GM12864 (cell line): Measurements from ENCODE around the gene SLC25A41.

Source experiments
- DNase-seq: peaks from one replicate; pipeline ENCODE4 v3.0.0-alpha.2; 2011; ENCODE audit warnings: low read depth
- H3K4me3 ChIP-seq: 2 replicates; pipeline ENCODE4 v1.5.1; 2011; ENCODE audit warnings: mild to moderate bottlenecking, low read depth, low read length, control low read depth
- TF ChIP-seq, protein P1 (sequence below): IDR thresholded peaks from 2 replicates; pipeline ENCODE4 v1.5.1; 2011; ENCODE audit warnings: low read depth, mild to moderate bottlenecking, moderate library complexity, low read length, control low read depth, inconsistent platforms; ENCODE audit errors: missing control alignments

Gene SLC25A41

DNA sequence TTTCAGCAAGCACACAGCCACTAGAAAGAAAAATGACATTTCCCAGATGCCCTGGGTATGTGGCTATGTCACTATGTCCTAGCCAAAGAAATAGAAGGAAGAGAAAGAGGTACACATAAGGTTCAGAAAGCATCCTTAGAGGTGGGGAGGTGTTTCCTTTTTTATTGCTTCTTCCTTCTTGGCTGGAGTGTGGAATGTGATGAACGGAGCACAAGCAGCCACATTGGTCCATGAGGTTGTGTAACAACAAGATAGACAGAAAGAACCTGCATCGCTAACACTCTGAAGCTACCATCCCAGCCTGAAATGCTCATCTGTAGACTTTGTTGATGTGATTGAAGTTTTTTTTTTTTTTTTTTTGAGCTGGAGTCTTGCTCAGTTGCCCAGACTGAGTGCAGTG is 19.3 kb upstream of the SLC25A41 start:
- H3K4me3 ChIP-seq = no peak overlapping the region
- no peak for DNase-seq
- TF ChIP-seq, protein P1, sequence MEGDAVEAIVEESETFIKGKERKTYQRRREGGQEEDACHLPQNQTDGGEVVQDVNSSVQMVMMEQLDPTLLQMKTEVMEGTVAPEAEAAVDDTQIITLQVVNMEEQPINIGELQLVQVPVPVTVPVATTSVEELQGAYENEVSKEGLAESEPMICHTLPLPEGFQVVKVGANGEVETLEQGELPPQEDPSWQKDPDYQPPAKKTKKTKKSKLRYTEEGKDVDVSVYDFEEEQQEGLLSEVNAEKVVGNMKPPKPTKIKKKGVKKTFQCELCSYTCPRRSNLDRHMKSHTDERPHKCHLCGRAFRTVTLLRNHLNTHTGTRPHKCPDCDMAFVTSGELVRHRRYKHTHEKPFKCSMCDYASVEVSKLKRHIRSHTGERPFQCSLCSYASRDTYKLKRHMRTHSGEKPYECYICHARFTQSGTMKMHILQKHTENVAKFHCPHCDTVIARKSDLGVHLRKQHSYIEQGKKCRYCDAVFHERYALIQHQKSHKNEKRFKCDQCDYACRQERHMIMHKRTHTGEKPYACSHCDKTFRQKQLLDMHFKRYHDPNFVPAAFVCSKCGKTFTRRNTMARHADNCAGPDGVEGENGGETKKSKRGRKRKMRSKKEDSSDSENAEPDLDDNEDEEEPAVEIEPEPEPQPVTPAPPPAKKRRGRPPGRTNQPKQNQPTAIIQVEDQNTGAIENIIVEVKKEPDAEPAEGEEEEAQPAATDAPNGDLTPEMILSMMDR = no peak

DNA sequence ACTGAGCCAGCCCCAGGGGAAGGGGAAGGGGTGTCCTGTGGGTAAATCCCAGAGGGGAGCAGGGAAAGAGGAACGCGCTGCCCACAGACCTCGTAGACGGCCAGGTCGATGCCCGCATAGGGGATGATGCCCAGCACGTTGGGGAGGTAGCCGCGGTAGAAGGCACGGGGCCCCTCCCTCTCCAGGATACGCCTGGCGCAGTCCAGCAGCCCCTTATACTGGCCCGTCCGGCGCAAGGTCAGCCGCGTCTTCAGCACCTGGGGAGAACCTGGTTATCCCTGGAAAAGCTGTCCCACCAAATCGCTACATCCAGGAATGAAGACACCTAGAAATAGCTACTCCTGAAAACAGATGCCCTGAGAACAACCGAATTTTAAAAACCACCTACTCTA is 18.7 kb upstream of the SLC25A41 start:
- DNase-seq = no peak
- H3K4me3 ChIP-seq = no peak overlapping the region
- TF ChIP-seq, protein P1 = no peak

DNA sequence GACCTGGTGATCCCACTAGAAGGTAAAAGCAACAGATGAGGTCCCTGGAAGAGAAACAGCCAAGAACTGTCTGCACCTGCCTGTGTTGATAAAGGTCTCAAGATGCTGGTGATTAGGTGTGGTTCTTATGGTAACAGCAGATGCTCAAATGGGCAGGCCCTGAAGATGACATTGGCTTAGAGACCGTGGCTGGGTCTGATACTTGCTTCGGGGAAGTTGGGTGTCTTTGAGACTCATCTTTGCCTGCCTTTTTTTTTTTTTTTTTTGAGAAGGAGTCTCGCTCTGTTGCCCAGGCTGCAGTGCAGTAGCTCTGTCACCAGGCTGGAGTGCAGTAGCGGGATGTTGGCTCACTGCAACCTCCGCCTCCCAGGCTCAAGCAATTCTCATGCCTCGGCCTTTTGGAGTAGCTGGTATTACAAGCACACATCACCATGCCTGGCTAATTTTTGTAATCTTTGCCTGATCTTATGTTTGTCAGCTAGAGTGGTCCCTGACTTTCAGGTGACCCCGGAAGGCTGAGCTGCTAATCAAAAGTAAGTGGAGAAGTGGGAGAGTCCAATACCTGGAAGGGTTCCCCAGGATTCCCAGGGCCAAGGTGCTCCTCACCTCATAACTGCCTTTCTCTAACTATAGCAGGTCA is 18.1 kb upstream of the SLC25A41 start:
- TF ChIP-seq, protein P1 = no peak
- no peak for DNase-seq
- H3K4me3 ChIP-seq = no peak overlapping the region

DNA sequence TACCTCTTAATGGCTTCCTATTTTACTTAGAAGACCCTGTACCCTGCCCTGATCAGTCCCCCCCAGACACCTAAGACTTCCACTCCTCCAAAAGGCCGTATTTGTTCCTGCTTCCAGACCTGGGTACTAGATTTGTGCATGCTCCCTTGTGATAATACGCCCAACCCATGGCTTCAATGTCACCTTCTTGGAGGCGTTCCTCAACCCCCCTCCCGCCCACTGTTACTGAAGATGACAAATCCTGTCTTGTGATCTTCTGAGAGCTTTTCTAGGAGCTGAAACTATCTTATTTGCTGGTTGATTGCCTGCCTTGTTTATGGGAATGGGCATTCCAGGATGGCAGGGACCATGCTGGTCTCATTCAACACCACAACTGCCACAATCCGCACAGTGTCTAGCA is 16.6 kb upstream of the SLC25A41 start:
- DNase-seq = no peak
- no peak overlapping the region for H3K4me3 ChIP-seq
- TF ChIP-seq, protein P1 = no peak

DNA sequence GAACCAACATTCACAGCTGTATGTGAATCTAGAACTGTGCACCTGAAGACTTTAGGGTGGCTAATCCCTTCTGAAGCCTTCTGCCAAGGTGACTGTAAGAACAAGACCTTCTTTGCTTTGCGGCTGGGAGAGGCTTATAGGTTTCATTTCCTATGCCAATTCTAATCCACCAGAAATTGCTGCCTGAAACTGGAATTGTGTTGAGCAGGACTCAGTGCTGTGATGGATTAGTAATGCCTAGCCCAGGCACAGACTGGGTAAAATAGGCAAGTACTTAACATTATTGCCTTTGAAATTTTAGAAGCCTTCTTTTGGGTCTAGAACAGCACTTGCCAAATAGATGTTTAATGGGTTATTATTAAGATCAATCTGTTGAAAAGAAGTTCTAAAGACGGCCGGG is 14.5 kb upstream of the SLC25A41 start:
- TF ChIP-seq, protein P1 = no peak
- no peak overlapping the region for H3K4me3 ChIP-seq
- DNase-seq = no peak

DNA sequence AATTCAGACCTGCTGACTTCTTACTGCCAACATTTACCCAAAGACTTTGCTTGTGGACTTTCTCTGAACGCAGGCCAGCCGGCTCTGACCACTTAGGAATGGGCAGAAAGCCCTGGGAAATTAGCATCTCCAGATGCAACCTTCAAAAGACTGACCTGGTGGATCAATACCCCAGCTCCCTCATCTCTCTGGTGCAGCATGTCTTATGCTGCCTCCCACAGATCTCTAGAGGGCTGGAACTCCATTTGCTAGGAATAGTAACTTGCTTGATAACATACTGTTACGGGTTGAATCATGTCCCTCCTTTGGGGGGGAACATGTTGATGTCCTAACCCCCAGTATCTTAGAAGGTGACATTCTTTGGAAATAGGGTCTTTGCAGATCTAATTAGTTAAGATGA is 12.9 kb upstream of the SLC25A41 start:
- no peak for DNase-seq
- H3K4me3 ChIP-seq = no peak overlapping the region
- TF ChIP-seq, protein P1 = no peak

DNA sequence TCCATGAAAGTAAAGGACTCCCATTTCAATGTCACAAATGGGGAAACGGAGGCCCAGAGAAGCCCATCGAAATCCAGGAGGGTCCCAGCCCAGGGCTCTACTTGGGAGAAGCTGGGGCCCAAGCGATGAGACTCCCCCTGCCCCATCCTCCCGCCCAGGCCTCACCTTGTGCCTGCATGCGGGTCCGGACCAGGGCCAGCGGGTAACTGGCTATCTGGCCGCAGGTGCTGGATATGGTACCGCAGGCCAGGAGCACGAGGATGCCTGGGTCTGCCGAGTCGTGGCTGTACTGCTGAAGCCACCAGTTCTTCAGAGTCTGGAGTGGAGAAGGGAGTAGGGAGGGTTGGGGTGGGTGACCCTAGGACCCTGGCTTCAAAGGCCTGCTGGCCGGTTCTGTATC is 10.4 kb upstream of the SLC25A41 start:
- no peak overlapping the region for H3K4me3 ChIP-seq
- TF ChIP-seq, protein P1 = no peak
- no peak for DNase-seq
